ENCODE data around the gene GDF10. TPM values are rescaled to one million over a fixed set of nuclear protein-coding genes. Genes with fewer than 3 reads are reported as not detected.

GDF10 gene
- polyA plus RNA-seq, 1 of the 3 experiments (the other 2 are of a cell fraction), result 0.02 TPM

- Histone ChIP-seq H3K9me2 (no peaks in the 10 kb centered on the region), H3K27ac (ENCODE audit: low read depth in 2 of 2, low read length in 1 of 2) (no peak overlapping the region), H4K20me1 (ENCODE audit: insufficient read depth) (no peaks in the 10 kb centered on the region), H3K79me2 (ENCODE audit: insufficient read depth) (no peaks in the 10 kb centered on the region), H3K4me3 (ENCODE audit: low read depth in 2 of 2, low read length in 1 of 2) (no peak overlapping the region), H3F3A (replicated peaks; ENCODE audit: insufficient read depth) (peaks cover 3% of the 10 kb centered on the region), H3K4me2 (no peak overlapping the region), H3K27me3 (ENCODE audit: insufficient read depth) (no peaks in the 10 kb centered on the region), H3K9ac (no peak overlapping the region), H3K36me3 (replicated peaks in 1 of 2; ENCODE audit: control insufficient read depth in 1 of 2, insufficient read depth in 2 of 2, low read length in 1 of 2) (no peaks in the 10 kb centered on the region), H3K4me1 (ENCODE audit: control insufficient read depth in 1 of 2, insufficient read depth in 2 of 2, low read depth in 1 of 2, low read length in 1 of 2) (peaks cover 0 to 8% of the 10 kb centered on the region in 2 experiments; a peak in 1 of 4 replicates), H2AFZ (ENCODE audit: low read depth) (no peak overlapping the region), H3K9me3 (no peaks in the 10 kb centered on the region)
- no peak for TF ChIP-seq SMC3 (IDR thresholded peaks at IDR 0.05; ENCODE audit: low read depth, low read length)
- TF ChIP-seq TCF12 (IDR thresholded peaks at IDR 0.05), result no peak
- TF ChIP-seq NRF1 (IDR thresholded peaks at IDR 0.05; ENCODE audit: low read depth, low read length), result no peak
- no peak for TF ChIP-seq TEAD4 (IDR thresholded peaks at IDR 0.05; ENCODE audit: borderline replicate concordance, insufficient read depth)
- TF ChIP-seq ZBTB33 (IDR thresholded peaks at IDR 0.05; ENCODE audit: borderline replicate concordance, low read depth), result no peak
- no peak for TF ChIP-seq MAX (IDR thresholded peaks at IDR 0.05; ENCODE audit: low read depth)
- no peak for TF ChIP-seq EZH2phosphoT487 (IDR thresholded peaks at IDR 0.05; ENCODE audit: borderline replicate concordance, low read depth)
- TF ChIP-seq CHD2 (IDR thresholded peaks at IDR 0.05; ENCODE audit: low read length, partially characterized antibody), result no peak
- no peak for TF ChIP-seq GABPA (IDR thresholded peaks at IDR 0.05; ENCODE audit: low read depth)
- no peak for TF ChIP-seq USF2 (IDR thresholded peaks at IDR 0.05; ENCODE audit: borderline replicate concordance, low read depth, low read length)
- TF ChIP-seq MEF2A (IDR thresholded peaks at IDR 0.05; ENCODE audit: borderline replicate concordance, low read depth), result no peak
- no peak for TF ChIP-seq USF1 (IDR thresholded peaks at IDR 0.05; ENCODE audit: borderline replicate concordance, low read depth)
- WGBS (ENCODE audit: low lambda C conversion rate), result 62% methylated on average over 2 of the region's 2 CpGs
- ChIA-PET CTCF (interaction anchor here (1.1 to 4.2 kb wide), 5 partner anchors 8 to 19 kb away, joined by 3 to 50 read pairs (median 3); no protein-coding TSS in a partner anchor), POLR2A (no interaction called here)
- DNase-seq, result no peak
These were observed 59.1 kb downstream of the GDF10 start for GRCh38 chr10:47359101-47359500.
